Fibroblast of skin of left biceps (primary cell): Measurements from ENCODE around the gene THAP6.
"Not testable (repeated sequence)": the region's sequence is repeated elsewhere in the genome, so short reads cannot be mapped to it uniquely, and the experiment has no call there.

Experiments
- DNase-seq, 2 experiments: peaks; one replicate each; pipeline ENCODE4 v3.0.0-alpha.2; 2013; ENCODE audit warnings: low read depth in 2 of 2

Gene THAP6

GRCh38 chr4:75514131-75514948 lies at the start of gene THAP6, which contains the start of gene RCHY1:
TSS of gene THAP6 (plus strand) at chr4:75514473. CDS start at chr4:75515453, 980 bp downstream.
TSS of gene RCHY1 (minus strand) at chr4:75514403. CDS start at chr4:75514286, 117 bp downstream.
- DNase-seq = peak; percentile 79 to 86

GRCh38 chr4:75469896-75470295 lies 44.4 kb upstream of the THAP6 start:
- no peak for DNase-seq

GRCh38 chr4:75470738-75471137 lies 43.5 kb upstream of the THAP6 start:
- DNase-seq = no peak

- no peak for DNase-seq
Observed at GRCh38 chr4:75477201-75477600, 37.1 kb upstream of the THAP6 start.

GRCh38 chr4:75484190-75484589 lies 30.1 kb upstream of the THAP6 start:
- no peak for DNase-seq

- DNase-seq = no peak
Observed at GRCh38 chr4:75490155-75490554, 24.1 kb upstream of the THAP6 start.

GRCh38 chr4:75494563-75494962 lies 19.7 kb upstream of the THAP6 start:
- DNase-seq = no peak

GRCh38 chr4:75495476-75495875 lies 18.8 kb upstream of the THAP6 start:
- no peak for DNase-seq

GRCh38 chr4:75496406-75496805 lies 17.9 kb upstream of the THAP6 start:
- no peak for DNase-seq

GRCh38 chr4:75497133-75497532 lies 17.1 kb upstream of the THAP6 start:
- no peak for DNase-seq

- DNase-seq = no peak
Observed at GRCh38 chr4:75498041-75498440, 16.2 kb upstream of the THAP6 start.

GRCh38 chr4:75499900-75500299 lies 14.4 kb upstream of the THAP6 start:
- DNase-seq = no peak

GRCh38 chr4:75502671-75503070 lies 11.6 kb upstream of the THAP6 start:
- no peak for DNase-seq

GRCh38 chr4:75505630-75506029 lies 8.6 kb upstream of the THAP6 start:
- DNase-seq = no peak

- DNase-seq = not testable (repeated sequence)
Observed at GRCh38 chr4:75509592-75509991, 4.7 kb upstream of the THAP6 start.

- no peak for DNase-seq
Observed at GRCh38 chr4:75511841-75512240, 2.4 kb upstream of the THAP6 start.

GRCh38 chr4:75512386-75513211 lies 1.7 kb upstream of the THAP6 start:
- no peak for DNase-seq

- DNase-seq = no peak
Observed at GRCh38 chr4:75513526-75514130, 645 bp upstream of the THAP6 start.

- no peak for DNase-seq
Observed at GRCh38 chr4:75514949-75515612, 808 bp downstream of the THAP6 start.

GRCh38 chr4:75516144-75516543 lies 1.9 kb downstream of the THAP6 start:
- DNase-seq = no peak

GRCh38 chr4:75519452-75519851 lies 5.2 kb downstream of the THAP6 start:
- DNase-seq = not testable (repeated sequence)

GRCh38 chr4:75525086-75525485 lies 10.8 kb downstream of the THAP6 start:
- no peak for DNase-seq
